HG03442 (cell line): ENCODE data around the gene TMEM151B.

Experiments
- ATAC-seq: cut with Tn5 transposase; IDR thresholded peaks from one replicate; pipeline ENCODE4 v1.9.1; 2021; ENCODE audit warnings: mild to moderate bottlenecking, moderate library complexity; ENCODE audit not compliant: unreplicated experiment

TMEM151B gene

DNA sequence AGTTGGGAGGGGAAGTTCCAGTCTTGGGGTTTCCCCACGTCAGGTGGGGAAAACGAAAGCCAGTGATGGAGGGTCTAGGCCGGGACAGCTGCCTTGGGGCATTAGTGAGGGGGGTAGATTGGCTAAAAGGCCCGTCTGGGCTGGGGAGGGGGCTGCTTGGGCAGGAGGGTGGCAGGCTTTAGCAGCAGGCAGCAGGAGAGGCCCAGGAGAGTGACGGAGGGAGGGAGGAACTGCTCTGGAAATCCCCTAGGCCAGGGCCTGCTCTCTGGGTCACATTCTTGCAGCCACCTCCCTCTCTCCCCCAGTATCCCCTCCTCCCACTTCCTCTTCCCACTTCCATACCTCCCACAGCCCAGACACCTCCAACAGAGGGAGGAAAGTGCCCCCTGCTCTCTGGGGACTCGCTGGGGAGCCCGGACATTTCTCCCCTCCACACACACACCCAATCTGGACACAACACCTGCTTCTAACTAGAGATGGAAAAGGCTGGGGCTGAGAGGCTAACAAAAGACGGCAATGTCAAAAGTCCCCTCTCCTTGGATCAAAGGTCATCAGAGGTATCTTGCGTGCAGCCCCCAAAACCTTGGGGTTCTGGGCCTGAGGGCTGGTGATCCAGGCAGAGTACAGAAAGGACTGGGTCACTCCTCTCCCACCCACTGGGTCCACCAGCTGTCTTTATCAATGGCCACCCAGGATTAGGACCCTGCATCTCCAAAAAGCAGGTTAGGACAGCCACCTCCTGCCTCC is 6.7 kb upstream of the TMEM151B start:
- ATAC-seq, result no peak

DNA sequence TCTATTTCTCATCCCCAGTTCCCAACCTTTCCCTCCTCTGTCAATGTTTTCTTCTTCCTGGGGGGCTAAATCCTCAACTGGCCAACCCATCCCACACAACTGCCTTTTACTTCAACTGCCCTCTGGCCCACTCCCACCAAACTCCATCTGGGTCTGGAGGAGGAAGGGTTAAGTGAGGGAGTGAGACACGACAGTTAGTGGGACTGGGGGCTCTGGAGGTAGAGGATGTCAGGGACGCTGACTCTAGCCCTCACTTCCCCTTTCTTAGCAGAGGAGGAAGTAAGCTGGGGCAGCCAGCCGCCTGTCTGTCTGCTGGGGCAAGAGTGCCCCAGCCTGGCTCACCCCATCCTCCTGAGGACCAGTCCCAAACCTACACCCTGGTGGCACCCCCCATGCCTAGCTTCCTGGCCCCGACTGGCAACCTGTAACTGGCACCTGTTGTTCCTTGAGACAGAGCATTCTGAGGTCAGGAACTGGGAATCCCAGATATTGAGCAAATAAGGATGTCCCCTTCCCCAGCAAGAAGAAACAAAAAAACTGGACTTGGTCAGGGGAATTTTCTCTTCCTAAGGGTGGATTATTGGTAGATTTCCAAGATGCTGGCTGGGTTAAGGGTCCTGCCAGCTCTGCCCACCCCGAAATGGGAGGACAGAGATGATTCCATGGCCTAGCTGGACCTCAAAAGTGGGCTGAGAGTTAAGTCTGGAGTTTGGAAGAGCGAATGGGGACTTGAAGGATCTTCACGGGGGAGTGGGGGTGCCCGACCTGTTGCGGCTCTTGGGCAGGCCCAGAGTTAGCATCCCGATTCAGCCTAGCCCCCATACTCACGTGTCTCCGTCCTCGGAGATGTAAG is 5.9 kb upstream of the TMEM151B start:
- no peak for ATAC-seq

DNA sequence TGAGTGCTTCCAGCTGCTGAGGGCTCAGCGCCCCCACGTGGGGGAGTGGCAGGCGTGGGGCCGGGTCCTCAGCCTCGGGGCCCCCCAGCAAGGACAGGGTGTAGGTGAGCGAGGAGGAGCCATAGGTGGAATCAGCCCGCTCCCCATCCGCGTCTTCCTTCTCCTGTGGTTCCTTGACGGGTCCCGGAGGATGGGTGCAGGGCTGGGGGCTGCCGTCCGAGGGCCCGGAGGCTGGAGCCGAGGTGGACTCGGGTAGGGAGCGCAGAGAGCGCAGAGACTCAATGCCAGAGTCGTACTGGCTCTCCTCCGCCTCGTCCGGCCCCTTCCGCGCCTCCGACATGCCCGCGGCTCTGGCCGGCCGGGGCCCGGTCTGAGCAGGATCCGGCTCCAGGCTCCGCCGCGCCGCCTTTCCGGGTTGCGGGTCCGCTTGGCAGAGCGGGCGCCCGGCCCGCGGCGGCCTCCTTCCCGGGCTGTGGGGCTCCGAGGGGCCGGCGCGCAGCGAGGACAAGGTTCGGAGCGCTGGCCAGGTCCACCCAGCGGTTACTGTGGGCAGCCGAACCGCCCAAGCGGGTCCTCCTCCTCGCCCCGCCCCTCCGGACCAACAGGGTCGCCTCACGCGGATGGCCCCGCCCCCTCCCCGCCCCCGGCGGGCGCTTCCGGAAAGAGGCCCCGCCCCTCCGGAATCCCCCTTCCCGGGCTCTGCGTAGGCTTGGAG is 5.1 kb upstream of the TMEM151B start, which contains the start of gene NFKBIE:
Gene NFKBIE, minus strand, starts transcription at position 545 of the 715 bp plus-strand sequence. Its CDS starts 205 bp downstream, at position 340.
- peak; percentile 37 for ATAC-seq

DNA sequence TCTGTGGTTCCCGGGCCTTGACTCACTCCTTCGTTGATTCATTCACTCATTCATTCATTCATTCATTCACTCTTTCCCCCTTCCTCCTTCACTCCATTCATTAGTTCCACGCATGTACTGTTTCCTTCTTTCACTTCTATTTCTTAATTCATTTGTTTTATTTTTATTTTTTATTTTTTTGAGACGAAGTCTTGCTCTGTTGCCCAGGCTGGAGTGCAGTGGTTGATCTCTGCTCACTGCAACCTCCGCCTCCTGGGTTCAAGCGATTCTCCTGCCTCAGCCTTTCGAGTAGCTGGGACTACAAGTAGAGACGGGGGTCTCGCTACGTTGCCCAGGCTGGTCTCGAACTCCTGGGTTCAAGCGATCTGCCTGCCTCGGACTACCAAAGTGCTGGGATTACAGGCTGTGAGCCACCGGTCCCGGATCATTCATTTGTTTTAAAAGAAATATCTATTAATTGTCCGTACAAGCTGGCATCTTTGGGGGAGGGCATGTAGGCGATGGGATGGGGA is 4.5 kb upstream of the TMEM151B start:
- no peak for ATAC-seq

GRCh38 chr6:44266347-44266746 is 3.9 kb upstream of the TMEM151B start:
- ATAC-seq, result no peak

- ATAC-seq, result no peak
Measured at GRCh38 chr6:44267252-44267651, 3.0 kb upstream of the TMEM151B start.

- no peak for ATAC-seq
Measured at GRCh38 chr6:44268095-44268628, 2.1 kb upstream of the TMEM151B start.

DNA sequence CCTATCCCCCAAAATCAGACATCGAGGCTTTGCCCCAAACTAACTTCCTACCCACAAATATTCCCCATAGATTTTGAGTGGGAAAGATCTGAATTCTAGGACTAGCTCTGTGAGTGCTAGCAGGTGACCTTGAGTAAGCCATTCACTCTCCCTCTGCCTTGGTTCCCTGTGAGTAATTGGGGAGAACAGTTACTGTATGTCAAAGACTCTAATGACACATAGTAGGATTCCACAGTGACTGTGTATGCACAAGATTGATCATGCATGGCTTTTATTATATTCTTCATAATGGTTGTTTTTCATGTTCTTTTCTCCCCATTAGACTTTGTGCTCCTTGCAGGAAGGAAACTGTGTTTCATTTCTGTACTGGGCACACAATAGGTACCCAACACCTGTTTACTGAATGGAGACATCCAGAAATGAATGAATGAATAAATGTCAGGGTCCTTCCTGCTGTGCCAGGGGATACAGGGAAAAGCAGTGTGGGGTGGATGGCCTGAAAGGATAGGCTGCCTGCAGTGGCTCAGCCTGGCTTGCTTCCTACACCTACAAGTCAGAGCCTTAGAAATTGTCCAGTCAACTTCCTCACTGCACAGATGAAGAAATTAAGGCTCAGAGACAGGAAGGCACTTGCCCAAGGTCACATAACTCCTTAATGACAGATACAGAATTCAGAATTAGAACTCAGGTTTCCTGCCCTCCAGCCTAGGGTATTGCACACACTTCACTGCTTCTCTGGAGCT is 901 bp upstream of the TMEM151B start:
- ATAC-seq, result no peak

DNA sequence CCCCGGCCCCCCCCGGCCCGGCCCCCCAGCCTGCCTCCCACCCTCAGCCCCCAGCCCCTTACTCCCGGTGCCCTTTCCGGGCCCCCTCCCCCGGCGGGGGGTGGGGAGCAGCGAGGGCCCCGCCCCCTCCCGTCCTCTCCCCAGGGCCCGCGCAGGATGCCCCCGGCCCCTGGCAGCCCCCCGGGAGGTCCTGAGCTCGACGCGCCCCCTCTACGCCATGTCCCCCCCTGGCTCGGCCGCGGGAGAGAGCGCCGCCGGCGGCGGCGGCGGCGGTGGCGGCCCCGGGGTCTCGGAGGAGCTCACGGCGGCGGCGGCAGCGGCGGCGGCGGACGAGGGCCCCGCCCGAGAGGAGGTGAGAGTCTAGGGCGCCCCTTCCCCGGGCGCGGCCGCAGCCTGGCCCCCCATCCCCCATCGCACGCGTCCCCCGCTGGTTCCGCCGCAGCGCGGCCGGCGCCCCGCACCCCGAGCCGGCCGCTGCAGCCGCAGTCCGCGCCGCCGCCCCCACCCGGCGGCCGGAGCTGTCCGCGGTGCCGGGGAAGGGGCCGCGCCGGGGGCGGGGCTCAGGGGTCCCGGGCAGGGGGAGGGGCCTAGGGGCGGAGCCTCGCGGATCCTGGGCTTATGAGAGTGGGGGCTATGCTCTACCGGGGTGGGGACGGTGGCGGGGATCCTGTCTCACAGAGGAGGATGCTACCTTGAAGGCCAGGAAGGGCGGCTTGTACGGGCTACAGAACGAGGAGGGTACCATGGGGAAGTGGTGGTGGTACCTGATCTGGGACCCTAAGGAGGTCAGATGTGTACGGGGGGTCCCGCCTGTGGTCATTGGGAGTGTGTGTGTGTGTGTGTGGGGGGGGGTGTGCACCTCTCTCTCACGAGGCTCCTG is 516 bp downstream of the TMEM151B start:
- ATAC-seq, result no peak

GRCh38 chr6:44271406-44271723 is 1.1 kb downstream of the TMEM151B start:
- no peak for ATAC-seq

- ATAC-seq, result no peak
Measured at GRCh38 chr6:44271914-44272313, 1.7 kb downstream of the TMEM151B start.

DNA sequence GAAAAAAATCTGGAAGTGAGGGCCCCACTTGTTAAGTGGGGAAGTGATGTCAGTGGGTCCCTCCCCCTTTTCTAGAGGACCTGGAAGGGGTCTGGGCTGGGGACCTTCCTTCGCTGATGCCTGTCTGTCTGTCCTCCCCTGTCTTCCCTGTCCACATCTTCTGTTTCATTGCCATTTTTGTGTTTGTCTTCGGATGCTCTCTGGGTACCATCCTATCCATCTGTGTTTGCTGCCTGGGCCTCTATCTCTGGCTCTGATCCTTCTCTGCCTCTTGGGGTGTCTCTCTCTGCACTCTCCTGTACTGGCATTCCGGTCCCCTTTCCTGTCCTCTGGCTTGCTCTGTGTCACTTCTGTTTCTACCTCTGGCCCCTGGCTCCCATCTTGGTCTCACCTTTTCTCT is 2.3 kb downstream of the TMEM151B start:
- no peak for ATAC-seq

GRCh38 chr6:44272999-44273566 is 2.8 kb downstream of the TMEM151B start:
- ATAC-seq, result no peak

DNA sequence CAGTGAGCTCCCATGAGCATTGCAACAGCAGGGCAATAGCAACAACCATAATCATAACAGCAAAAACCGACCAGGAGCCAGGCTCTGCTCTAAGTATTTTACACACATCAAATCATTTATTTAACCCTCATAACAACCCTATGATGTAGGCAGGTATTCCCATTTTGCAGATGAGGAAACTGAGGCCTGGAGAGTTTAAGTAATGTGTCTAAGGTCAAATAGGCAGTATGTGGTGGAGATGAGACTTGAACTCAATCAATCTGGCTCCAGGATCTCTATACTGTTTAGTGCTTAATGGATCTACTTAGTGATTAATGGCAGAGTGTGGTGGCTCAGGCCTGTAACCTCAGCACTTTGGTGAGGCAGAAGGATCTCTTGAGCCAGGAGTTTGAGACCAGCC is 3.4 kb downstream of the TMEM151B start:
- no peak for ATAC-seq

GRCh38 chr6:44275271-44275748 is 5.1 kb downstream of the TMEM151B start:
- no peak for ATAC-seq

- ATAC-seq, result no peak
Measured at GRCh38 chr6:44275749-44276648, 5.7 kb downstream of the TMEM151B start.

DNA sequence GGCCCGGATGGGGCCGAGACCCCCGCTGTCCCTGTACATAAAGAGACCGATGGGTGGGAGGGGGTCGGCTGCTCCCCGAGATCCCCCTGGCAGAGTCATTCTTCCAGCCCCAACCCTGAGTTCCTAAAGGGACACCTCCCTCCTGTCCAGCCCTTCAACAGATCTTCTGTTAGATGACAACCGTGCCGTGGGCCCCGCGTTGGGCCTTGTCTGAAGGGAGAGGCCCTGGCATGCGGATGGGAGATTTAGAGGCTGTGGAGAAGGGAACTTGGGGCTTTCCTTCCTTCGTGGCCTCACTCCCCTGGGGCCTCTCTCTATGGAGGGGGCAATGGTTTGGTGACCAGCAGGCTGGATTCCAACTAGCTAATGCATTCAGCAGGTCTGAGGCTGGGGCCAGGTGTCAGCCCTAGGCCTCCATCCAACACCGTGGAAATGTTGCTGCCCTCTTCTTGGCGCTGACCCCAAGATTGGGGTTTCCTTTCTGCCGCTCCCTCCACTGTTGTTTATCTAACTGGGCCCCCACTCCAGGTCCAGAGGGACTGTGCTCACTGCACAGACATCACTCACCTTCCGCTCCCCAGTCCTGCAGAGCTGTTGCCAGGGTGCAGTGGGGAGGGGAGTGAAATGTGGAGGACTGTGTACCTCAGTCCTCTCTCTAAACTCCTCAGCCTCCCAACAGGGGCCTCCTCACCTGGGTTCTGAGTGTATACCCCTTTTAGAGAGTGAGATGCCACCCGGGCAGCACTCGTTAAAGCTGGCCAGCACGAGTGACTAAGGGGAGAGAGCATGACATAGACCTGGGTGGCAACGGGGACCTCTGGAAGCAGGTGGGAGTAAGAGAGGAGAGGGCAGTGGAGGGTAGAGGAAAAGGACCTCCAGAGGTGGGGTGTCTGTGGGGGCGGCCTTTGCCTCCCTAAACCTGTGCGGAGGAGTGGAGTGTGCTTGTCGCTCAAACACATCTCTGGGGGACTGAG is 6.7 kb downstream of the TMEM151B start:
- no peak for ATAC-seq
